GM20000 (cell line): Measurements from ENCODE around the gene LCOR.
"Not testable (repeated sequence)": the region's sequence is repeated elsewhere in the genome, so short reads cannot be mapped to it uniquely, and the experiment has no call there.

Experiments
- DNase-seq: peaks from one replicate; pipeline ENCODE4 v3.0.0; 2012; ENCODE audit warnings: low spot score
- CTCF ChIP-seq: IDR thresholded peaks from 2 replicates; pipeline ENCODE4 v1.5.1; 2012; ENCODE audit warnings: mild to moderate bottlenecking, control low read depth; ENCODE audit errors: extremely low read depth, missing control alignments

The LCOR gene

GRCh38 chr10:97029271-97029670 is 197.2 kb downstream of the LCOR start:
- no peak for TF ChIP-seq CTCF
- no peak for DNase-seq

DNA sequence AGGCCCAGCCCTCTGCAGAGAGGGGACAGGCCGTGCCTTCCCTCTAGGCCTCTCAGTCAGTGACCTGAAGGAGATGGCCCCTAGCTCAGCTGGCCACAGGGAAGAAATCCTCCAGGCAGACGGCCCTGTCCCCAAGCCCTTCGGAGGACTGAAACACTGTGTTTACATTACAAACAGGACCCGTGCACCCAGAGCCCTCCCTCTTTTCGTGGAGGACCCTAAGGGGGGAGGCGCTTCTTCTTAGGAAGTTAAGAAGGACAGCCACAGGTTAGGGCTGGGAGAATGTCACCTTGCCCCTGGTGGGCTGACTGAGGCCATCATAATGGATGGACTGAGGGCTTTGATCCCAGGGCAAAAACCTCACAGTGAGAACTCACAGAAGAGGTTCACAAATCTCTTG is 198.8 kb downstream of the LCOR start:
- DNase-seq = no peak
- TF ChIP-seq CTCF = no peak

DNA sequence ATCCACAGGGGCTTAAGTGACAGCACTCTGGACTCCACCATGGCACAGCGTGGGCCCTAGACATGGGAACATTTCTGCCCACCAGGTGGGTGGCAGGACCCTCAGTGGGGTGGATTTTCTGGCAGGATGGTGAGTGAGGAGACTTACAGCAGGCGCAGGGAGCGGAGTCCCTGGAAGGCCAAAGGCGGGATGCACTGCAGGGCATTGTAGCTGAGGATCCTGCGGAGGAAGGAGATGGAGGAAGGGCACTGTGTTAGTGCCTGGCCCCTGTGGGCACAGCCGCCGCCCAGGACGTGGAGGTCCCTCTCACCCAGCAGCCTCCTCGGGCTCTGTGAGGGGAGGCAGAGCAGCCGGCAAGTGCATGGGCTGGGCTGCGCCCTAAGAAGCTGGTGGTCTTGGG is 199.4 kb downstream of the LCOR start:
- TF ChIP-seq CTCF = no peak
- DNase-seq = no peak

DNA sequence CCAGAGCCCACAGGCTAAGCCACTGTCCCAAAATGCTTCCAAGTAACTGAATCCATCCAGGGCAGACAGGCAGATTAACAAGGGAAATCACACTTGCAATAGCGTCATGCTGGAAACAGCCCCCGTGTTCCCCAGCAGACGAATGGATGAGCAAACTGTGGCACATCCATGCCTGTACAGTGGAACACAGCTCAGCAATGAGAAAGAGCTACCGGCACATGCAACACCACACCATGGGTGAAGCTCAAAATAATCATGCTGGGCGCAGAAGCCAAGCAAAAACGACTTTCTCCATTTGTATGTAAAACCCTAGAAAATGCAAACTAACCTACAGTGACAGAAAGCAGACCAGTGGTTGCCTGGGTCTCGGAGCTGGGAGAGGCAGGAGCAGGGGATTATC is 200.5 kb downstream of the LCOR start:
- no peak for DNase-seq

DNA sequence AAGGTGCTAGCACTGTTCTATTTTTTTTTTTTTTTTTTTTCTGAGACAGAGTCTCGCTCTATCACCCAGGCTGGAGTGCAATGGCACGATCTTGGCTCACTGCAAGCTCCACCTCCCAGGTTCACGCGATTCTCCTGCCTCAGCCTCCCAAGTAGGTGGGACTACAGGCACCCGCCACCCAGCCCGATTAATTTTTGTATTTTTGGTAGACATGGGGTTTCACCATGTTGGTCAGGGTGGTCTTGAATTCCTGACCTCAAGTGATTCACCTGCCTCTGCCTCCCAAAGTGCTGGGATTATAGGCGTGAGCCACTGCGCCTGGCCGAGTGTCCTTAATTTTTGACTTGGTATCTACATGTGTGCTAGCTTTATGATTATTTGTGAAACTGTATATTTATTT is 201.7 kb downstream of the LCOR start:
- not testable (repeated sequence) for DNase-seq

More for the DNA sequence above, 200.5 kb downstream of the LCOR start:
- no peak for TF ChIP-seq CTCF

DNA sequence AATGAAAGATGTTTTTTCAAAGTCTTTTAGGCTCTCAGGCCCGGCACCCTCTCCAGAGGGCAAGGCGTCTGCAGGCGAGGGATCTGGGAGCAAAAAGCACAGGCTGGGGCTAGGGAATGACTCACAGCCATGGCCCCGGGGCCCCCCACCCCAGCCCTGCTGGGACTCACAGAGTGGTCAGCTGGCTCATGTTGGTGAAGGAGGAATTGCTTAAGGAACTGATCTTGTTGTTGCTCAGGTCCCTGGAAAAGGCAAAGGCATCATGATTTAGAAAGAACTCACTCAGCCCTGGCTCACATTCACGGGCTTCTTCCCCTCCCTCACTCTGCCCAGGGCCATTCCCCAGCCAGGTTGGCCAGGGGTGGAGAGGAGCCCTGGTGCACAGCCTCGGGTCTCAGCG is 202.2 kb downstream of the LCOR start:
- DNase-seq = no peak
- TF ChIP-seq CTCF = no peak

DNA sequence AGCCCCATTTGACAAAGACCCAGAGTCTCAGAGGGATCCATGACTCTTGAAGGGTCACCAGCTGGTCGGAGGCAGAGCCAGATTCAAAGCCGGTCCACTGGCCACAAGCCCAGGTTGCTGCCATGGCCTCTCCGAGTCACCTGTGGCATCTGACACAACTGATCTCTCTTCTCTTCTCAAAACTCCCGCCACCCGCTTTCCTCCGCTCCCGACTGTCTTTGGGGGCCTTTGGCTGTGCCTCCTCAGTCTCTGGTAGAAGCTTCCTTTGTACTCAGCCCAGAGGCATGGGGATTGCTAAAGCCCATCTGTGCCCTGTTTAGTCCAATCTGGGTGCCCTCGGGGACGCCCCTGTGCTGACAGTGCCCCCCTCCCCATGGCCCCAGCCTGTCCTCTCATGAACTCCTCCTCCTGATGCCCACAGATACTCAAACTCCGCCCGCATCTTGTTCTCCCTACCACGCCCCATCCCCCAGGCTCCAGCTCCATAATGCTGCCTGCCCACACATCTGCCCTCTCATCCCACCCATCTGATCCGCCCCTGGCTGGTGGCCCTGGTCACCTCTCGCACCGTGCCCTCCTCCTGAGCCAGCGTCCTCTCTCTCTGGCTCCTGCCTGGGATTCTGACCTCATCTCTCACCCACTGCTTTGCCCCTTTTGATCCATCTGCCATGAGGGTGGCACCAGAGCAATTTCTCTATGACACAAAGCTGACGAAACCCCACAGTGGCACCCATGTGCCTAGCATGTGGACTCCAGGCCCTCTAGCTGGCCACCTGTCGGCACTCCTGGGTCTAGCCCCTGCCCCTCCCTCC is 203.1 kb downstream of the LCOR start:
- no peak for TF ChIP-seq CTCF
- no peak for DNase-seq
